Muscle layer of colon (tissue), 2 donors: Measurements from ENCODE around the gene MARCHF3.
"Not testable (repeated sequence)": the region's sequence is repeated elsewhere in the genome, so short reads cannot be mapped to it uniquely, and the experiment has no call there.

ENCODE experiments used
- H3K27ac ChIP-seq: one replicate; pipeline ENCODE4 v1.7.0; 2013; ENCODE audit warnings: low read depth, mild to moderate bottlenecking, low read length, moderate library complexity
- H3K27me3 ChIP-seq, 2 donors: one replicate each; pipeline ENCODE4 v1.7.0; 2013; ENCODE audit warnings: low read length in 2 of 2, mild to moderate bottlenecking in 2 of 2; ENCODE audit not compliant: insufficient read depth in 2 of 2, control insufficient read depth in 1 of 2
- H3K36me3 ChIP-seq: one replicate; pipeline ENCODE4 v1.7.0; 2013; ENCODE audit warnings: mild to moderate bottlenecking, low read length; ENCODE audit not compliant: insufficient read depth
- H3K4me1 ChIP-seq: one replicate; pipeline ENCODE4 v1.7.0; 2013; ENCODE audit warnings: mild to moderate bottlenecking, low read length; ENCODE audit not compliant: insufficient read depth
- H3K4me3 ChIP-seq, 2 donors: one replicate each; pipeline ENCODE4 v1.7.0; 2013; ENCODE audit warnings: low read length in 2 of 2, low read depth in 1 of 2, mild to moderate bottlenecking in 1 of 2, moderate library complexity in 1 of 2
- H3K9ac ChIP-seq: one replicate; pipeline ENCODE4 v1.7.0; 2013; ENCODE audit warnings: low read length
- H3K9me3 ChIP-seq: one replicate; pipeline ENCODE4 v1.7.0; 2013; ENCODE audit warnings: mild to moderate bottlenecking, low read length
- donor health status: abdominal sarcoma.
- donor health status: Adenocarcinoma of cecum.

Gene MARCHF3

DNA sequence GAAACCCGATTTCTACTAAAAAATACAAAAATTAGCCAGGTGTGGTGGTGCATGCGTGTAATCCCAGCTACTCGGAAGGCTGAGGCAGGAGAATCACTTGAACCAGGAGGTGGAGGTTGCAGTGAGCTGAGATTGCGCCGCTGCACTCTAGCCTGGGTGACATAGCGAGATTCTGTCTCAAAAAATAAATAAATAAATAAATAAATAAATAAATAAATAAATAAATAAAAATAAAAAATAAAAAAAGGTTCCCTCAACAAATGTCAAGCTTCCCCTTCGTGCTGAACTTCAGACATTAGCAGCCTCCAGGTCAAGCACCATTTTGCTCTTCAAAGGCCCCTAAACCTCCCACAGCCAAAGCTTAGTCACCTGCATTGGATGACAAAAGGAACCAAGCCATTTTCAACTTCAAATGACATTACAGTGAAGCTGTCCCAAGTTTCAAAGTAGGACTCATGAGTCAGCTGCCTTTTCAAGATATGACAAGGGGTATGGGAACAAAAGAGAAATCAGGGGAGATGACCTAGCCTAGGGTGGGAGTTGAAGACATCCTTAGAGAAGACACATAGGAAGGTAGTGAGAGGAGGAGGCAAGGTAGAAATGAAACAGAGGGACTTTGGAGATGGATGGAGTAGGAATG lies 6.7 kb downstream of the MARCHF3 start:
- not testable (repeated sequence) for H3K9me3 ChIP-seq, H3K36me3 ChIP-seq

DNA sequence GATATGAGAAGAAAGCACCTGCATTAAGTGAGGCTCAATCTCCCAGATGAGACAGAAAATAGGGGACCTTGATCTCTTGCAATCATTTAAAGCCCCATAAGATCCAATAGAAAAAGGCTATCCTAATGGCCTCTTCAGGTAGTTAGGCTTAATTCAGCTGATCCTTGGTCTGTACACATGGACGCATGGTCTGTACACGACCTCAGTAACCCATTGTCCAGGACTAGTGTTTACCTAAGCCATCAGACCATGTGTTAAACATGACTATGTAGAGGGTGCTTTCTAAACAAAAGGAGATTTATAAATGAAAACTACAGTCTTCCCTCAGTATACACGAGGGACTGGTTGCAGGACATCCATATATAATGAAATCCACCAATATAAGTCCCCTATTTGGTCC lies 7.5 kb downstream of the MARCHF3 start:
- H3K9me3 ChIP-seq: no peaks in the 10 kb centered on the region
- H3K27ac ChIP-seq: no peak overlapping the region
- H3K27me3 ChIP-seq: no peaks in the 10 kb centered on the region
- no peak overlapping the region for H3K4me3 ChIP-seq
- no peak overlapping the region for H3K9ac ChIP-seq
- H3K36me3 ChIP-seq: no peaks in the 10 kb centered on the region
- H3K4me1 ChIP-seq: no peaks in the 10 kb centered on the region

More for the DNA sequence above, 6.7 kb downstream of the MARCHF3 start:
- H3K4me3 ChIP-seq, H3K9ac ChIP-seq, H3K27me3 ChIP-seq, H3K27ac ChIP-seq, H3K4me1 ChIP-seq: not testable (repeated sequence)

GRCh38 chr5:127019928-127020327 lies 10.4 kb downstream of the MARCHF3 start:
- H3K4me3 ChIP-seq: no peak overlapping the region
- H3K36me3 ChIP-seq: no peaks in the 10 kb centered on the region
- no peak overlapping the region for H3K27ac ChIP-seq
- no peaks in the 10 kb centered on the region for H3K4me1 ChIP-seq
- H3K9ac ChIP-seq: no peak overlapping the region
- H3K27me3 ChIP-seq: no peaks in the 10 kb centered on the region
- H3K9me3 ChIP-seq: no peaks in the 10 kb centered on the region

GRCh38 chr5:127016722-127017121 lies 13.6 kb downstream of the MARCHF3 start:
- H3K9ac ChIP-seq, H3K9me3 ChIP-seq, H3K4me3 ChIP-seq, H3K27me3 ChIP-seq, H3K4me1 ChIP-seq, H3K36me3 ChIP-seq, H3K27ac ChIP-seq: not testable (repeated sequence)

- Histone ChIP-seq H3K4me3 (no peak overlapping the region), H3K4me1 (no peaks in the 10 kb centered on the region), H3K27me3 (no peaks in the 10 kb centered on the region), H3K9me3 (no peaks in the 10 kb centered on the region), H3K9ac (no peak overlapping the region), H3K27ac (no peak overlapping the region), H3K36me3 (no peaks in the 10 kb centered on the region)
Measured at GRCh38 chr5:127015716-127016115, 14.6 kb downstream of the MARCHF3 start.

- no peaks in the 10 kb centered on the region for H3K9me3 ChIP-seq
- no peak overlapping the region for H3K4me3 ChIP-seq
- no peak overlapping the region for H3K9ac ChIP-seq
- H3K36me3 ChIP-seq: no peaks in the 10 kb centered on the region
- no peak overlapping the region for H3K27ac ChIP-seq
- H3K27me3 ChIP-seq: no peaks in the 10 kb centered on the region
- peaks cover 5% of the 10 kb centered on the region for H3K4me1 ChIP-seq
Measured at GRCh38 chr5:127014573-127014972, 15.8 kb downstream of the MARCHF3 start.

DNA sequence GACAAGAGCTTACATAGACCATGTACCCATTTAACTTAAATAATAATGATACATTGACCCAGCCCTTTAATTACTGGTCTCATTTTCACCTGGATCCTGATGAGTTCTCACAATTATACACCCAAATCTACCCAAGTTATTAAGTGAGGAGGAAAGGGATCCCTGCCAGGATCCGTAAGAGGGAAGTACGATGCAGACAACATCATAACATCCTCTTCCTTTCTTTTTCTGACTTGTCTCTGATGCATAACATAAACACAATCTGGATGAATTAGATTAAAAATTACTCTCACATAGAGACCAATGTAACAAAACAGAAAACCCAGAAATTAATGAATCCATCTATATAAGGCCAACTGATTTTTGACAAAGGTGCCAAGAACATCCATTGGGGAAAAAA lies 17.0 kb downstream of the MARCHF3 start:
- H3K4me1 ChIP-seq: peaks cover 5% of the 10 kb centered on the region
- no peak overlapping the region for H3K27ac ChIP-seq

DNA sequence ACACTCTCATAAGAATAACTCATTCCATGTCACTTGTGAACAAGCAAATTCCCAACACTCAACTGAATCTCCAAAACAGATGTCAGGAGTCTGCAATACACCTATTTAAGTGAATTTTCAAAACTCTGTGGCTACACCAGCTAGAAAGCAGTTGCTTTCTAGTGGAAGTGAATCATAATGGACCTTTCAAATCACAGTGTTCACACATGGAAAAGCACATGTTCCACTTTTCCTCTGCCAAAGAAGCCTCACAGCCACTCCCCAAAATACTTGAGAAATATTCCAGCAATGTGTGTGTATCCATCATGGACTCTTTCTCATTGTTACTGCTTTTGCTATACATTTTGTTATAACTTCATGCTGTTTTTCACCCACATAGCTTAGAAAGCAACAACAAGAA lies 17.4 kb downstream of the MARCHF3 start:
- Histone ChIP-seq H3K27me3 (no peaks in the 10 kb centered on the region), H3K9ac (no peak overlapping the region), H3K36me3 (no peaks in the 10 kb centered on the region), H3K9me3 (no peaks in the 10 kb centered on the region), H3K27ac (no peak overlapping the region), H3K4me1 (peaks cover 5% of the 10 kb centered on the region), H3K4me3 (no peak overlapping the region)

More for the DNA sequence above, 17.0 kb downstream of the MARCHF3 start:
- no peak overlapping the region for H3K9ac ChIP-seq
- no peaks in the 10 kb centered on the region for H3K27me3 ChIP-seq
- H3K9me3 ChIP-seq: no peaks in the 10 kb centered on the region
- H3K36me3 ChIP-seq: no peaks in the 10 kb centered on the region
- H3K4me3 ChIP-seq: no peak overlapping the region

- no peak overlapping the region for H3K27ac ChIP-seq
- H3K36me3 ChIP-seq: no peaks in the 10 kb centered on the region
- H3K9ac ChIP-seq: no peak overlapping the region
- H3K9me3 ChIP-seq: no peaks in the 10 kb centered on the region
- H3K27me3 ChIP-seq: no peaks in the 10 kb centered on the region
- H3K4me1 ChIP-seq: peaks cover 5% of the 10 kb centered on the region
- H3K4me3 ChIP-seq: no peak overlapping the region
Measured at GRCh38 chr5:127011961-127012644, 18.3 kb downstream of the MARCHF3 start.

DNA sequence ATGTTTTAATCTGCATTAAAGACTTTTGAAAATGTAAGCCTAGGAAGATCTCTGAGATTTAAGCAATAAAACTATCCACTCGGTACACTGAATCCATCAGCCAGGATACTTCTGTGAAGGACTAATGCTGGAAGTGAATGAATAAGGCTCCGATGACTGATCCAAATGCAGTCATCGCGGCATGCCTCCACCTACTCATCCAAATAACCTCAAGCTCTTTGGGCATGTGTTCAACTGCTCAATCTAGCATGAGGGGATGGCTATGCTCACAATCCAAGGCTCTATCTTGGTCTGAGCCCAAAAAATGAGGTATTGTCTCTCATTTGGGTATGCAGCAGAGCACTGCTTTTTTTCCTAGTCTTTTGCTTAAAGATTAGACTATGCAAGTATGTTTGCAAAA lies 19.2 kb downstream of the MARCHF3 start:
- no peaks in the 10 kb centered on the region for H3K36me3 ChIP-seq
- no peak overlapping the region for H3K9ac ChIP-seq
- no peaks in the 10 kb centered on the region for H3K9me3 ChIP-seq
- H3K27ac ChIP-seq: no peak overlapping the region
- no peak overlapping the region for H3K4me3 ChIP-seq
- H3K4me1 ChIP-seq: peaks cover 5% of the 10 kb centered on the region
- H3K27me3 ChIP-seq: no peaks in the 10 kb centered on the region

DNA sequence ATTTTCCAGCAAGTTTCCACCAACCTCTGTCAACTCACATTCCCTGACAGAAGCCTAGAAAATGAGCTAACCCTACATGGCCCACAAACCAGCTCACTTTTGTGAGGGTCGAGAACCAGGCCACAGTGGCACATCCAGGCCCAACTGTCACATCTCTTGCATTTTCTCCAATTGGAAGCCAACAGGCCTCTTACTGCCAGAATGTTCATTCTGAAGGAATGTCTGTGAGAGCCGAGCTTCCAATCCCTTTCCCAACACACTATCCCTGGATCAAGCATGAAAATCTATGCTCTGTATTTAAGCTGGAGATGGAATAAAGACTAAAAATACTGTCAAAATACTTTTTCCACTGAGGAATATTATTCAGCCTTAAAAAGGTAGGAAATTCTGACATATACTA lies 20.0 kb downstream of the MARCHF3 start:
- no peaks in the 10 kb centered on the region for H3K36me3 ChIP-seq
- no peak overlapping the region for H3K9ac ChIP-seq
- no peaks in the 10 kb centered on the region for H3K9me3 ChIP-seq
- peaks cover 5% of the 10 kb centered on the region for H3K4me1 ChIP-seq
- no peaks in the 10 kb centered on the region for H3K27me3 ChIP-seq
- no peak overlapping the region for H3K27ac ChIP-seq
- no peak overlapping the region for H3K4me3 ChIP-seq

DNA sequence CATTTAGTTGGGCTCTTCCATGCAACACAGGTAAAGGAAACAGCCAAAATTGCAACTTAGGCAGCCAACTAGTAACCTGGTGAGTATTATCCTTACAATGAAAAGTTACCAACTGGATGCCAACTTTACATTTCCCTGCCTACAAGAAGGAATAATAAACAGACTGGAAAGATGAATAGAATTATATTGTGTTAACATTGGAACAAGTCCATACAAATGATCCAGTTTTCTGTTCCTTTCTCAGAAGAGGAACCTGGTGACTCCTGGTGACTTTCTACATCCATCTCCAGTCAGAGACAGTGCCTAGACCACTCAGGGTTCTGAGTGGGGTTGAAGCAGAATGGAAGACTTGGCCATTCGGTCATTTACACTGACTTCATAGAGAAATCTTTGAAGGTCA lies 20.6 kb downstream of the MARCHF3 start:
- H3K27ac ChIP-seq: no peak overlapping the region
- peaks cover 5% of the 10 kb centered on the region for H3K4me1 ChIP-seq
- no peaks in the 10 kb centered on the region for H3K27me3 ChIP-seq
- H3K36me3 ChIP-seq: no peaks in the 10 kb centered on the region
- H3K4me3 ChIP-seq: no peak overlapping the region
- H3K9ac ChIP-seq: no peak overlapping the region
- no peaks in the 10 kb centered on the region for H3K9me3 ChIP-seq
